GM21576 (cell line): Measurements from ENCODE around the gene GFOD1.
A peak's percentile ranks its signal among the peaks of the same experiment; 100 is the strongest.
"Not testable (repeated sequence)": the region's sequence is repeated elsewhere in the genome, so short reads cannot be mapped to it uniquely, and the experiment has no call there.

Source experiments
- ATAC-seq: cut with Tn5 transposase; IDR thresholded peaks from one replicate; pipeline ENCODE4 v1.9.1; 2021; ENCODE audit warnings: mild to moderate bottlenecking, moderate library complexity; ENCODE audit not compliant: unreplicated experiment

Gene GFOD1

DNA sequence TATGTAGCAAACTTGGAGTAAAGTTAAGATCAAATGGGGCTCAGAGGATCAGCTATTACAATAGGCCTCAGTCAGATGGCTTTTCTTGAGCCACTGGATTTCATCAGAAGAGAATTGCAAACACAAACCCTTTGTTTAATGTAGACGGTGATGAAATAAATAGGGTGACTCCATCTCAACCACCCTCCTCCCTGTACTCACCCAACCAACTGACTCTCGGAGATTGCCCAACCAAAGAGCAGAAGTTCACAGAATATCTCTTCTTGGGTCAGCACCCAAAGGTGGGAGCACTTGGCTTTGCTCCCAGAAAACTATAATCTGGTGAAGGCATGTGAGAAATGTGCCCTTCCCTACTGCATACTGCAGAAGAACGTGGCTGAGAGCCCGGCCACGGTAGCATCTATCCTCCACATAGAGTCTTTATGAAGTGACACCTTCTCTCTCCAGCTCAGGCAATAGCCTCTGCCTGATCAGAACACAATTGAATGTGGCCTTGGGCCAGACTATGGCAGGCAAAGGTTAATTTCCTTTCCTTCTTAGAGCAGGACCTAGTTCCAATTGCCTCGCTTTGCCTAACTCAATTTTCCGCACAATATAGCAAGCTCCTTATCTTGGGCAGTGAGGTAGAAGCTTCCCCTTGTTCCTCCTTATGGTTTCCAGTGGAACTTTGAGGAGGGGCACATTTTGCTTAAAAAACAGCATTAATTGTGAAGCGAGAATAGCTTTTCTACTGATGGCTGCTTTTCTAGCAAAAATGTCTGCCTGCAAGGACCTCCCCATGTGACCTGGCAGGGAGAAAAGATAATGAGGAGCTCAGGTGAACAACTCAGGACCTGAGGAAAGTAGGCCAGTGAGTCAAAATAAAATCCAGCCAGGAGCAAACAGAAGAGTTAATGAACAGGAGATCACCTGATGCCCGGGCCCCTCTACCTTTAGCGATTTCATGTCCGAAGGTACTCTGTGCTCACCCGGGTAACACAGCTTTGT is 79.4 kb downstream of the GFOD1 start:
- no peak for ATAC-seq

DNA sequence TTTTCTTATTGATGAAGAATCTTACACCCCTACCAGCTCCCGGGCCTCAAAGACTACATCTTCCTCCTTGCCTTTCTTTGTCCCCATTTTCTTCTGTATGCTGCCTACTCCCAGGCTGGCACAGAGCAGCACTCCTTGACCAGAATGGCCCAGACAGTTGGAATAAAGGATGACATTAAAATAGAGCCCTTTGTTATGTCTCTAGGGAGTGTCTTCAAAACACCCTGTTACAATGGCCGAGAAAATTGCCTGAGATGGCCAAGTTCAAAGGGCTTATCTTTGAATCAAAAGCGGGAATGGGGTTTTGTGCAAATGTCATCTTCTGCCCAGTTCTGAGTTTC is 80.1 kb downstream of the GFOD1 start:
- ATAC-seq, result no peak

DNA sequence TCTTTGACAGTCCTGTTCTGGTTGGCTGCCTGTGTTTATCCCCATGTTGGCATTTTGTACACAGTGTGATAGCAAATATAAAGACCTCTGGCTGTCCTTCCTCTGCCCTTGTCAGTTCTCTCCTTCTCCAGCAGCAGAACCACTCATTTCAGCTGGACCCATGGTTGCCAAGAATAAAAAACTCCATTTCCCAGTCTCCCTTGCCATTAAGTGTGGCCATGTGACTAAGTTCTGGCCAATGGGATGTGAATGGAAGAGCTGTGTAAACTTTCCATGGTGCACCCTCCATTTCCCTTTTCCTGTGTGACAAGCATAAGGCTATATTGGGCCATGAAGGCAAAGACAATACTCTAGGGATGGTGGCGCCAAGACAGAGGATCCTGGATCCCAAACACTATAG is 80.6 kb downstream of the GFOD1 start:
- ATAC-seq, result no peak

DNA sequence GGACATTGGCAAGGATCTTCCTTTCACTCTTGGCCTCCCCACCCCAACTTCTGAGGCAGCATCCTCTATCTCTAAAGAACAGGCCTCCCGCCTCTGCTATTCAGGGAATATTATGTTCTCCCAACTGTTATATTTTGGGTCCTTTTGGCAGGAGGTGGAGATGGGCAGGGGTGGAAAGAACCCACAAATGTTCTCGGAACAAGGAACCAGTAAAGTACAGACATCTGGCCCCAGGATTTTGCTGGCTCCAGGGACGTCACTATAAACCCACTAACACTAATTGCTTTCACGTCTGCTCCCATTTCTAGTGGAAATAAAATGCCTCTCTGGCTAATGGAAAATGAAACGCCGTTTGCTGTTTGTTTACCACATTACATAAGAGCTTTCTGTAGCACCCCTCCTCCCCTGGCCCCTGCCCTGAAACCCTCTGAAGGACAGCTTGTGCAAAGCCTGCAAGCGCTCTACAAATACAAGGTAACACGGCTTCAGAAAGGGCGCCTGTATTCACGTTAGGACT is 81.4 kb downstream of the GFOD1 start:
- ATAC-seq, result no peak

DNA sequence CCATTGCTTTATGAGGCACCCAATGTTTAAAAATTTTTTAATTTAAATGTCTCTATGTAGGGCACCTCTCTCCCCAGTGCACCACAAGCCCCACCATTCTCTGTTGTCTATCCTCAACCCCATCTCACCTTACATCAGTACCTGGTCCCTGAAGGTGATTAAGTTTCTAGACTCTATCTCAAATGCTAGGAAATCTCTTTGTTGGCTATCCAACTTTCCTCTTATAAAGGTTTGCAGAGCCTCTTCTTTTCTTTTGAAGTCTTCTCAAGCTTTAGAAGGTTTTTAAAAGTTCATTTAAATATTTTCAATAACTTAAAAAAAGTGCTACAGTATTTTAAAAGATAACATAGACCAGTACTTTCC is 82.5 kb downstream of the GFOD1 start:
- ATAC-seq, result no peak

DNA sequence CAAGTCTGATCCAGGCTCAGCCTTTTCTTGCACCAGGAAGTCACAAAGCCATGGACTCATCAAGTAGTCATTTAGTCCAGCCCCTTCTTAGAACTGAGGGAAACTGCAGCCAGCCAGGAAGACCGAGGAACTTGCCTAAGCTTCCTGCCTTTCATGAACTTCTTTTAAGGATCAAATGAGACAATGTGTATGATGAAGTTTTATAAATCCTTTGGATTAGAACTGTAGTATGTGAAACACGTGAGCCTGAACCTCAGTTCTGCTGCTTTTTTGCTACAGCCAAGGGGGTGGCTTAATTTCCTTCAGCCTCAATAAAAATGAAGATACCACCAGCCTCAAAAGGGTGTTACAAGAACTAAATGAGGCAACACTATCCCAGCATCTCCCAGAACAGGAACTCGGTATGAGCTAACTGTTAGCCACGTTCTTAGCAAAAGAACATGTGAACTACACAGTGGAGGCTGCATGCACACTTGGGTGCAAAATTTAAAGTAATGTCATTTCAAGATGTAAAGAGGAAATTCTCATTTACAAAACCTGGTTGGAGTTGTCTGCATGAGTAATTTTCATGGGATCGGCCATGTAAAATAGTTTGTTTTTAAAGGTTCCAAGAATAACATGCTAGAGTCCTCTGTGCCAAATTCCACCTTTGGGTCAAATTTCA is 83.0 kb downstream of the GFOD1 start:
- ATAC-seq, result no peak

DNA sequence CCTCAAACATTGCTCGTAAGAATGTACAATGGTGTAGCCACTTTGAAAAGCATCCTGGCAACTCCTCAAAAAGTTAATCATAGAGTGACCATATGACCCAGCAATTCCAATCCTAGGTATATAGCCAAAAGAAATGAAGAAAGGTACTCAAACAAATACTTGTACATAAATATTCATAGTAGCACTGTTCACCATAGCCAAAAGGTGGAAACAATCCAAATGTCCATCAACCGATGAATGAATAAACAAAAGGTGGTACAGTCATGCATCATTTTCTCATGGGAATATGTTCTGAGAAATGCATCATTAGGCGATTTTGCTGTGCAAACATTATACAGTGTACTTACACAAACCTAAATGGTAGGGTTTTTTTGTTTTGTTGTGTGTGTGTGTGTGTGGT is 84.7 kb downstream of the GFOD1 start:
- no peak for ATAC-seq

DNA sequence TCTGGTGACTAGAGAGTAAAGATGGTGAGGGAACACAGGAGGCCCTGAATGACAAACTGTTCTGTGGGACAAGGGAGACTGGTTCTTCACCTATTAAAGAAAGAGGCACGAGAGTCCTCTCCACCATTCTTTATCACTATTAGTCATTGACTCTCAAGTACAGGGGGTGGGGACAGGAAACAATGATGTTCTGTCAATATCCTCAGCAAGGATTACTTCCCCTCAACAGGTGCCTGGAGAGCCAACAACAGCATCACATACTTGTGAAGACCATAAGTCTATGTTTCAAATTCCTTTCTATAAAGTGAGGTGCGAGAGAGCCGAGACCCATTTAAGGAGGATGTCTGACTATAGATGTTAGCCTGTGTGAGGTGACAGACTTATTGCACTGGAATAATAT is 86.6 kb downstream of the GFOD1 start:
- peak; percentile 47 for ATAC-seq

DNA sequence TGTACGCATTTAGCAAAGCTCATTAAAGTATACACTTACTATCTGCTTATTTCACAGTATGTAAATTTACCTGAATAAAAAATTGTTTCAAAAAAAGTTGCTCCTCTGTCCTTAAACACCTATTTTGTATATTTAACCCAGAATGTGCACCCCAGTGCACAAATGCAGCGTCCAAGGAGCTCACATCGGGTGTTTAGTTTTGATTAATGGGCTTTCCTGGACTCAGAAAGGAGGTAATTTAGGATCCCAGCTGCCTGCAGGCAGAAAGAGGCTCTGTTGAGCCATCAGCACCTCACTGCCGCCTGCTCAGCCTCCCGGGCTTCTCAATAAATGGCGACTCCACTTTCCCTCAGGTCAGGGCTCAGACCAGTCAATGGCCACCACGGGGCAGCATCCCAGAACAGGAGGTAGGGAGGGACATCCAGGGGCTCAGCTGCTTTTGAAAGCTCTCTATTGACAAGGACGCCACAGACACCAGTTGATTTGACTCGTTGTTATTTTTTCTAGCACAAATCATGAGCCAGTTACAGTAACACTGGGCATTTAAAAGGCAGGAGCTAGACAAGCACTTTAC is 88.9 kb downstream of the GFOD1 start:
- no peak for ATAC-seq

DNA sequence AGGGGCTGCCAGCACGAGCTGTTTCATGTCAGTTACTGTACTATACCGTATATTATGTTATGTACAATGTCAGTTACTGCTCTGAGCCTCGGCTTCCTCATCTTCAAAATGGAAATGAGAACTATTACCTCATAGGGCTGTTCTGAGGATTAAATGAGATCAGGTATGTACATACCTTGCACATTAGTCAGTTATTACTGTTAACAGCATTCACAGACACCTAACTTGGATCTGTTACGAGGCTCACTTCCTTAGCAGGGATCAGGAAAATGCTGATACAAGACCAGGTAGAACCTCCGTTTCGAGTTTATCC is 89.4 kb downstream of the GFOD1 start:
- ATAC-seq, result no peak

DNA sequence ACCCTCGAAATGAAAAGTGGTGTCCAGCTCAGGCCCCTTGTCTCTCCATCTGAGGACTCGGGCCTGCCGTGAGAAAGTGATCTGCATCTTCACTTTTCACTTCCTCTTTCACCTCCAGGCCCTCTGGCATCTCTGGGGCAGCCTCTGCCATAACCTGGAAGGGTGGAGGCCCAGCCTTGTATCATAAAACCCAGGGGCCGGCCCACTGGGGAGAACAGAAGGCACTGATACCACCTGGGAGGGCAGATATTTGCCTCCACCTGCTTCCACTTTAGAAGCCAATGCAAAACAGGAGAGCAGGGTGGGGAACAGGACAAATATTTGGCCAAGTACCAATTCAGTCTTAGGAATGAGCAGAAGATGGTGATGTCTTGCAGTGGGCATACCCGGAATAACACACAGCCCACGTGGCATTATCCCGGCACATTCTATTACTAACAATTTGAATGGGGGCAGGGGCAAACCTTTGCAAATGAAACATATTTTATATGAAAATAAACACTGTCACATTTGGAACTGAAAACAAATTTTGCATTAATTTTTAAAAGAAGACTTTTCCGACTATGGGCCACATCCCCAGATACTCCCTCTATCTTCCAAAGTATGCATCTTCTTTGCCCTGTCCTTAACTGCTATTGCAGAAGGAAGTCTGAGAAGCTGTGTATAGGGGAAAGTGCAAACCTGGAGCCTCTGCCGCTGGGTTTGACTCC is 89.9 kb downstream of the GFOD1 start:
- ATAC-seq, result peak; percentile 78

DNA sequence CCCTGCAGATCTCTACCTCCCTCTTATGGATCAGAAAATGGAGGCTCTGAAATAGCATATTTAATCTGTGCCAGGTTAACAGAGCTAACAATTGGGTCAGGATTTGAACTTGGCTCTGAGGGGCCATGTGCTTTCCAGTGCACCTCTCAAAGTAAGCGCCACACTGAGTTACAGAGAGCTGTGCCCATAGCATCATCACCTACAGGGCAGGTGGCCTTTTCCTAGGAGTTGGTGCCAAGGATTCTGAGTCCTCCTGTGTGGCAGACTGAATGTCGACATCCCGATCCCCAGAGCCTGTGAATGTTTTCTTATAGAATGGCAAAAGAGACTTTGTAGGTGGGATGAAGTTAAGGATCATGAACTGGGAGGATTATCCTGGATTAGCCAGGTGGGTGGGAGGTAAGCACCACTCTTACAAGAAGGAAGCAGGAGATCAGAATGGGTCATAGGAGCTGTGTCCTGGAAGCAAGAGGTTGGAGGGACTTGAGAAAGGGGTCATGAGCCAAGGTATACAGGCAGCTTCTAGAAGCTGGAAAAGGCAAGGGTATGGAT is 91.1 kb downstream of the GFOD1 start:
- ATAC-seq, result no peak

DNA sequence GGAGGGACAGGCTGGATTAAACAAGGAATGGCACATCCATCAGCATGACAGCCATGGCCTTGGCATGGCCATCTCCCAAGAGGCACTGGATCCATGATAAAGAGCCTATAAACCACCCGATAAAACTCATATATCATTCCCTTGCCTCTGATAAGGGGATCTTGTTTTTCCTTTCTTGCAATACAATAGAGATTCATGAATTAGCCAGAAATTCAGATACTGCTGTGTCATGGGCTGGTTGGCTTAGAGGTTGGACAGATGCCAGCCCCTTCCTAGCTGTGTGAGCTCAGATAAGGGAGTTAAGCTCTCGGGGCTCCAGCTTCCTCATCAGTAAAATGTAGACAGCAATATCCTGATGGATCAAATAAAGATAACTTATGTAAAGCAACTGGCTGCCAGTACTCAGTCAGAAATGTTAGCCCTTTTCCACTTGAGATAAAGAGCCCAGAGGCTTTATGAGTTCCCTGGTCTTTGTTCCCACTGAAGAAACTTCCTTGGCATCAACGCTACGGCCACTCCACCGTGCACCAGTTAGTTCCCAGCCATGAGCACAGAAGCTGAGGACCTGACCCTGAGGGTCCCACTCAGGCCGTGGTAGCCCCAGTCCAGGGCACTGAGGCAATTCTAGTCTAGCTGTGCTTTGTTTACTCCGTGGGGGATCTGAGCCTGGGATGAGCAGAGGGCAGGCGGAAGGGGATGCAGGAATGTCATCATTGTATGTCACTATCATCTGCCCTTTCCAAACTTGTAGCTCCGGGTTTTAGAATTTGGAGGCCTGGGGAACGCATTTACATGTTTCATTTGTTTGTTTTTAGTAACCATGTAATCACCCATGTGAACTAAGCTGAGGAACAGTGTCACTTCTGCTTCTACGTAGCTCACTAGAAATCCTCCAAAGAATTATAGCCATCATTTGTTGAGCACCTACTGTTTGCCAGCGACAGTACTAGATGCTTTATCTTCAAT is 91.8 kb downstream of the GFOD1 start:
- no peak for ATAC-seq

DNA sequence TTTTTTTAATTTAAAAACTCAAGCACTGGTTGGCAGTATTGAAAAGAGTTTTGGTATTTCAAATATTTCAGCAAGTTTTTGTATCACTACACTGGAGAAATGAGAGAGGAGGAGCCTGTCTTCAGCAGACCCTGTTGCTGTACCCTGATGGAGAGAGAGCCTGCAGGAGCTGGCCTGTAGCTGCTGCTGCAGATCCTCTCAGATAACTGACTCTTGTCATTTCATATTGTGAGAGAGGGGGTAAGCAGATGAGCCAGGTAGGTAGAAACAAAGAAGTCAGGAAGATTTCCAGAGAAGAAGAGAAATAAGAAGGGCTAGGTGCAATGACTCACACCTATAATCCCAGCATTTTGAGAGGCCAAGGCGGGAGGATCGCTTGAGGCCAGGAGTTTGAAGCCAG is 94.9 kb downstream of the GFOD1 start:
- no peak for ATAC-seq

DNA sequence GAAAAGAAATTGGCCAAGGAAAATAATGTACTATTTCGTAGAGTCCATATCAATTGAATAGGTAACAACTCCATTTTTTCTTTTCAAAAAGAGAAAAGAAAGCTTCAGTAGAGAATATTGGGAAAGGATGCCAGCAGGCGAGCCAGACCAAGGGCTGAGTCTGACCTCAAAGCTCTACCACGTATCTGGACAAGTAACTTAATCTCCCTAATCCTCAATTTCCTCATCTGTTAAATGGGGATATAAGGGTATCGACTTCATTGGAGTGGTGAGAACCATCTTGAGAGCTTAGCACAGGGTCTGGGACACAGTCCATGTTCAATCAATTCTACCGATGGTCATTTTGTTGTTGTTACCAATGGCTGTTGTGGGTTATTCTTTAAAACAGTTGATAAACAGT is 95.9 kb downstream of the GFOD1 start:
- no peak for ATAC-seq

DNA sequence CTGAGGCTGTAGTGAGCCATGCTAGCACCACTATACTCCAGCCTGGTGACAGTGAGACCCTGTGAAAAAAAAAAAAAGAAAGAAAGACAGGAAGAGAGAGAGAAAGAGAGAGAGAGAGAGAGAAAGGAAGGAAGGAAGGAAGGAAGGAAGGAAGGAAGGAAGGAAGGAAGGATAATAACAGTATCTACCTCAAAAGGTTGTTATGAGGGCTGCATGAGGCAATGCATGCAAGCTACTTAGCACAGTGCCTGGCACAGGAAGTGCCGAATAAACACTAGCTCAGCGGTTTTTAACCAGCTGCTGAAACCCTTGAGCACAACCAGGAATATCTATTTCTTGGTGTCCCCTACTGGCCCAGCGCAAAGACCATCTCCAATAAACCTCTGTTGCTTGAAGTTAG is 96.7 kb downstream of the GFOD1 start:
- ATAC-seq, result no peak

DNA sequence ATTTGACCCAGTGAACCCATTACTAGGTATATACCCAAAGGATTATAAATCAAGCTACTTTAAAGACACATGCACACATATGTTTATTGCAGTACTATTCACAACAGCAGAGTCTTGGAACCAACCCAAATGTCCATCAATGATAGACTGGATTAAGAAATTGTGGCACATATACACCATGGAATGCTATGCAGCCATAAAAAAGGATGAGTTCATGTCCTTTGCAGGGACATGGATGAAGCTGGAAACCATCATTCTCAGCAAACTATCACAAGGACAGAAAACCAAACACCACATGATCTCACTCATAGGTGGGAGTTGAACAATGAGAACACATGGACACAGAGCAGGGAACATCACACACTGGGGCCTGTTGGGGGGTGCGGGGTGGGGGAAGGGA is 98.2 kb downstream of the GFOD1 start:
- not testable (repeated sequence) for ATAC-seq

DNA sequence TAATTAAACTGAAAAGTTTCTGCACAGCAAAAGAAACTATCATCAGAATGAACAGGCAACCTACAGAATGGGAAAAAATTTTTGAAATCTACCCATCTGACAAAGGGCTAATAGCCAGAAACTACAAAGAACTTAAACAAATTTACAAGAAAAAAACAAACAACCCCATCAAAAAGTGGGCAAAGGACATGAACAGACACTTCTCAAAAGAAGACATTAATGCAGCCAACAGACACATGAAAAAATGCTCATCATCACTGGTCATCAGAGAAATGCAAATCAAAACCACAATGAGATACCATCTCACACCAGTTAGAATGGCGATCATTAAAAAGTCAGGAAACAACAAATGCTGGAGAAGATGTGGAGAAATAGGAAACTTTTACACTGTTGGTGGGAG is 98.6 kb downstream of the GFOD1 start:
- not testable (repeated sequence) for ATAC-seq

DNA sequence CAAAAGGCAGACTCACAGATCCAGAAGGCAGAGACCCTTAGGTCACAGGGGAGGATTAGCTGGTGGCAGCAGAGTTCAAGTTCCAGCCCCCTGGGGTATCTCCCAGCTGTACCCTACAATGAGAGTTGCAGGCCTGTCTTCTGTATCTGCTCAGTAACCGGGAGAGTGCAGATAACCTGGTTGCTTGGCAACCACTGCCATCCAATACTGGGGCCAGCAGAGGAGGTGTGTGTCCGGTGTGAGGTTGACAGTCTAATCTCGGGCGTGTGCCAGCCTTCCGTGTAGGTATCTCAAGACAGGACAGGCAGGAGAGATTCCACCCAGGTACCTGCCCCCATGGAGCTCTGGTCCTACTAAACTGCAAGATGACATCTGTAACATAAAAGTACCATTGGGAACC is 102.4 kb downstream of the GFOD1 start:
- ATAC-seq, result no peak

DNA sequence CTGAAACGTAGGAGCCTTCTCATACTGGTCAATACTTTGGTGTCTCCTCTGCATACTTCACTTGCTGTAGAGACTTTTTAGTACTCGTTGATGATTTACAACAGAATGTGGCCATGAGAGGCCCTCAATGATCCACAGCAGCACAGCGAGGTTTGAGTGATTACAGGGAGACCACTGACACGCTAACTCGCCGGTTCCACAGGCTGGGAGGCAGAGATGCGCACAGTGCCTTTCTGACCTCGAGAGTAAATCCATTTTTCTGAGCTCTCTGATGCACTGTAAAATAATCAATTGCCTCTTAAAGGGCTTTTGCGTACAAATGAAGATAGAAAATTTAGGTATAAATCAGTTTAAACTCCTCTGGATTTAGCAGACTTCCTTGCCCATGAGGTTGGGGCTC is 102.9 kb downstream of the GFOD1 start:
- ATAC-seq, result no peak
